ENCODE measurements around the gene ATOSA.

ATOSA gene, protein sequence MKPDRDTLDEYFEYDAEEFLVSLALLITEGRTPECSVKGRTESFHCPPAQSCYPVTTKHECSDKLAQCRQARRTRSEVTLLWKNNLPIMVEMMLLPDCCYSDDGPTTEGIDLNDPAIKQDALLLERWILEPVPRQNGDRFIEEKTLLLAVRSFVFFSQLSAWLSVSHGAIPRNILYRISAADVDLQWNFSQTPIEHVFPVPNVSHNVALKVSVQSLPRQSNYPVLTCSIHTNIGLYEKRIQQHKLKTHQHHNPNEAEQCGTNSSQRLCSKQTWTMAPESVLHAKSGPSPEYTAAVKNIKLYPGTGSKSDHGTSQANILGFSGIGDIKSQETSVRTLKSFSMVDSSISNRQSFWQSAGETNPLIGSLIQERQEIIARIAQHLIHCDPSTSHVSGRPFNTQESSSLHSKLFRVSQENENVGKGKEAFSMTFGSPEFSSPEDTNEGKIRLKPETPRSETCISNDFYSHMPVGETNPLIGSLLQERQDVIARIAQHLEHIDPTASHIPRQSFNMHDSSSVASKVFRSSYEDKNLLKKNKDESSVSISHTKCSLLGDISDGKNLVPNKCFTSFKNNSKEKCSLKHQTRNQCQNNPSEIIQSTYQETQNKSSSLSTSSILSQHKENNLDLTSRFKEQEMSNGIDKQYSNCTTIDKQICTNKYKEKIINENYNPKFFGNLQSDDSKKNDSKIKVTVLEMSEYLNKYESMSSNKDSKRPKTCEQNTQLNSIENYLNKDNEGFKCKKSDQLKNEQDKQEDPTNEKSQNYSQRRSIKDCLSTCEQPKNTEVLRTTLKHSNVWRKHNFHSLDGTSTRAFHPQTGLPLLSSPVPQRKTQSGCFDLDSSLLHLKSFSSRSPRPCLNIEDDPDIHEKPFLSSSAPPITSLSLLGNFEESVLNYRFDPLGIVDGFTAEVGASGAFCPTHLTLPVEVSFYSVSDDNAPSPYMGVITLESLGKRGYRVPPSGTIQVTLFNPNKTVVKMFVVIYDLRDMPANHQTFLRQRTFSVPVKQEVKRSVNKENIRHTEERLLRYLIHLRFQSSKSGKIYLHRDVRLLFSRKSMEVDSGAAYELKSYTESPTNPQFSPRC

DNA sequence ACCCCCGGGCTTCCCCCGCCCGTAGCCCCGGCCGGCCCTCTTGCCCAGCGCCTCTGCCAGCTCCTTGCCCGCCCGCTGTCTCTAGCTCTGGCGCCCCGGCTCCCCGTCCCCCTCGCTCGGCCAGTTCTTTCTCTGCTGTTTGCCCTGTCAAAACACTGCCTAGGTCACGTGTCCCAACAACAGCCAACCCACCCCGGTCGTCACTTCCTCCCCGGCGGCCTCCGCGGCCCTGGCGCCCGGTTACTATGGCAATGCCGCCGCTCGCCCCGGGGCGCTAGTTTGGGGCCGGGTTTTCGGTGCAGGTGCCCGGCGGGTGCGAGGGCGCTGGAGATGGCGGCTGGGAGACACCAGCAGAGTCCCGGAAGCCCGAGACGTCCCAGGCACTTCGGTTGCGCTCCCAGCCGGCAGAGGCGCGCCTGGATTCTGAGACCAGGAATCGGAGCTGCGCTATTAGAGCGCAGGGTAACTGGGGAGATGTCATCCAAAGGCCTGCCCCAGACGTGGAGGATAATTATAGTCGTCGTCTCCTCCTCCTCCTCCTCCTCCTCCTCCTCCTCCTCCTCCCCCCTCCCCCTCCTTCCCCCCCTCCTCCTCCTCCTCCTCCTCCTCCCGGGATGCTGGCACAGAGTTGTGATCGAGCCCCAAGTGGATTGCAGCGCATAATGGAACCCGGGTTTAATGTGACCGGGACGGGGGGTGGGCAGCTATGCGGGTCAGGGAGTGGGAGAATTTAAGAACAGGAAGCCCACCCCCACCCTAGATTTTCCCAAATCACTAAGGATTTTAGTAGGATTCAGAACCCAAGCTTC, at the start of gene ATOSA:
ATOSA (minus strand) TSS at position 157 of the 809 bp plus-strand sequence. CDS start 1,367 bp downstream, outside the sequence.
- DNase-seq (ENCODE audit: low read depth) = peak; percentile 89

DNA sequence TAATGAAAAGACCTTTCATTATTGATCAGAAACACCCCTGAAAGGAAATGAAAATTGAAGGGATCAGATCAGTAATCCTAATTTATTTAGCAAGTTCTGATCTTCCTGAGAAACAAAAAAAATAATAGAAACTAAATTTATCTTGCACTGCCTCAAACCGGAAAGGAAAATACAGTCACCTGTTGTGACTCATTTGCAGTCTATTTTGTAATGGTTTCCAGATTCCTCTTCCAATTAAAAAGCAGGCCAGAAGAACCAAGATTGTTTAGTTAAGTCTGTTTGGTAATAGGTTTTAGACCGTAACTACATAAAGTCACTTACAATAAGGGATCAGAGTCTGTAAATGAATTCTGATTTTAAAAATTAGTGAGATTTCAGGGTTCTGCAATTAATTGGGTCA, 49.7 kb upstream of the ATOSA start:
- DNase-seq (ENCODE audit: low read depth) = no peak

GRCh38 chr15:52727815-52728214, 48.6 kb upstream of the ATOSA start:
- DNase-seq (ENCODE audit: low read depth) = no peak

GRCh38 chr15:52726195-52726594, 47.0 kb upstream of the ATOSA start:
- DNase-seq (ENCODE audit: low read depth) = no peak

DNA sequence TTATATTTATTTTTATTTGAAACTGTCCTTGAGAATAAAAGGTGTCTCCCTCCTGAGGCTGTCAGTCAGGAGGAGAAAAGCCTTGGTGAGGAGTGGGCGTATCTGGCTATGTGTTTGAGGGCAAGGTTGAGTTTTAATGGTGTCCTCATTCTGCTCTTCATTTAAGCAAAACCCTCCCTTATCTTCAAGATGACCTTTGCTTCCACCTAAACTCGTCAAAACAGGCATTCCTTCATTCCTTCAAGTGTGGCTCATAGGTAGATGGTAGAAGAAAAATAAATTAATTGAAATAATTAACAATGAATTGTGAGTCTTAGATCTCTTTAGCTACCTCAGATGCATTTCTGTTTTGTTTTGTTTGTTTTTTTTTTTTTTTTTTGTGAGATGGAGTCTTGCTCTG, 39.4 kb upstream of the ATOSA start:
- DNase-seq (ENCODE audit: low read depth) = no peak

GRCh38 chr15:52717924-52718323, 38.7 kb upstream of the ATOSA start:
- no peak for DNase-seq (ENCODE audit: low read depth)

GRCh38 chr15:52717481-52717880, 38.3 kb upstream of the ATOSA start:
- no peak for DNase-seq (ENCODE audit: low read depth)

DNA sequence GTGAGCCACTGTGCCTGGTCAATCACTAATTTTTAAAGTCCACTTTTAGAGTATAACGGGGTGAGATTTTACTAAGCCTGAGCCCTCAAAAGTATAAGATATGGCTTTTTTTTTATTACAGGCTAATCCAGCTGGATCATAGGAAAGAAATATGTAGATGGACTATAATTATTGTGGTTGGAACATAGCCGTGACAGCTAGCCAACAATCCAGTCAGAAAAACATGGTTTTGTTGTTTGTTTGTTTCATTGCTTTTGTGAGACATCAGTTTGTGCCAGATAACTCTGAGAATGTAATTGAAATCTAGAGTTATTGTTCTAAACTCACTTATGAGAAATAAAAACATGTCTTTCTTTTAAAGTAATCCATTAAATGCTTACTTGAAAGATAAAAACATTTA, 37.3 kb upstream of the ATOSA start:
- no peak for DNase-seq (ENCODE audit: low read depth)

- no peak for DNase-seq (ENCODE audit: low read depth)
Observed at GRCh38 chr15:52715411-52715810, 36.2 kb upstream of the ATOSA start.

DNA sequence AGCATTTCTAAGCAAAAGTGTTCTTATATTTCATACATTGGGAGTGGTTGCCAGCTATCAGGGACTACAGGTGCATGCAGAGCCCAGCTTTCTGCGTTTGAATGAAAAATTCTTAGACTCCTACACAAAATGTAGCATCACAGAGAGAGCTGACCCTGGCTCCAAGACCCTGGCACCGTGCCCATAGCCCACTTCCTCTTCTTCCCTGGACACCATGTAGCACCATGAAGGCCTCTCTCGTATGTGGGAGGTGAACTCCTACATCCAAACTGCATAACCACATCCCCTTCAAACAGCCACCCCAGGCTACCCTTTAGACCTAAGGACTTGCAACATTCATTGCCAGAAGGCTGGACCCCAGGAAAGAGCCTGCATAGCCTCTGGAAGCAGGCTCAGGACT, 35.8 kb upstream of the ATOSA start:
- no peak for DNase-seq (ENCODE audit: low read depth)

- no peak for DNase-seq (ENCODE audit: low read depth)
Observed at GRCh38 chr15:52710708-52711389, 31.7 kb upstream of the ATOSA start.

GRCh38 chr15:52710050-52710707, 31.0 kb upstream of the ATOSA start:
- no peak for DNase-seq (ENCODE audit: low read depth)

DNA sequence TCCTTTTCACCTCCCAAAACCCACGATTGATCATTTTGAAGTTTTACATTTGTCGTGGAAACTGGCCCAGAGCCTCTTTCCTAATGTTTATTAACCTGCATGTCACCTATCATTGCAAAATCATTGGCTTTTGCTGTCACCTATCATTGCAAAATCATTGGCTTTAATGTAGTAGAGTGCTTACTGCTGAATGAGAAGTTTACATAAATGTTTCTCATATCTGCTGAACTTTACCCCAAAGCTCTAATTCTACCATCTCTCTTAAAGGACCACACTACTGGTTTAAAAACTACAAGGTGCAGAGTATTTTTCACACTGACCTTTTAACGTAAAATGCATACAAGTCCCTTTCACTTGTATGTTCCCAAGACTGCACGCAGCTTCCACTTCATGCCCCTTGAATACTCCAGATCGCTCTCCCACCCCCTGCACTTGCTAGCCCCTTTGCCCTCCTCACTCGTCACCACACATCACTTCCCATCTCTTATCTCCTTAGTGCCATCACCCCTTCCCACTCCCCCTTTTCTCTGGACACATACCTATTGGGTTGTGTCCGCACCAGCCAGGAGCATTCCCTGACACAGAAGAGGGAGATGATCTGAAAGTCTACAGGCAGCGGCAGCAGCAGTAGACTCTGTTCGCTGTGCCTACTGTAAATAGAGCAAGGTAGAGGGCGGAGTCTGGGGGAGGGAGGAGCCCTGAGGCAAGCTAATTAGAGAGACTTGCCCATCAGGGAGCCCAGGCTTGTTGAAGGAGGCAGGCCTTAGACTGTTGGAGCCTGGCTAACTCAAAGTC, 30.2 kb upstream of the ATOSA start:
- DNase-seq (ENCODE audit: low read depth) = no peak

GRCh38 chr15:52706091-52706490, 26.9 kb upstream of the ATOSA start:
- no peak for DNase-seq (ENCODE audit: low read depth)

GRCh38 chr15:52702390-52702789, 23.2 kb upstream of the ATOSA start:
- no peak for DNase-seq (ENCODE audit: low read depth)

- no peak for DNase-seq (ENCODE audit: low read depth)
Observed at GRCh38 chr15:52699457-52699856, 20.3 kb upstream of the ATOSA start.

GRCh38 chr15:52698514-52698913, 19.3 kb upstream of the ATOSA start:
- DNase-seq (ENCODE audit: low read depth) = no peak

GRCh38 chr15:52697051-52697450, 17.9 kb upstream of the ATOSA start:
- DNase-seq (ENCODE audit: low read depth) = no peak

DNA sequence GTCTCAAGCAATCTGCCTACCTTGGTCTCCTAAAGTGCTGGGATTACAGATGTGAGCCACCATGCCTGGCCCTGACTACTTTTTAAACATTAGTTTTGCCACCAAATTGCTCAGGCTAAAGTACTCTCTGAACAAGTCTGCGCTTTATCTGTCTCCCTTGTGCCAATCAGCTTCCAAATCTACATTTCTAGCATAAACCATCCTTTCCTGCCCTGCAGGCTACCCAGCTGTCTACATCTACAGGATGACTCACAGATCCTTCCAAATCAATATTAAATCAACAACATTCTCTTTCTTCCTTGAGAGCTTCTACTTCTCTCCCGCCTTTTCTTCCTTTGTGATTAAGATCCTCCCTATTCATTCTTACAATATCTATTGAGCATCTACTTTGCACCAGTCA, 16.0 kb upstream of the ATOSA start:
- DNase-seq (ENCODE audit: low read depth) = no peak

DNA sequence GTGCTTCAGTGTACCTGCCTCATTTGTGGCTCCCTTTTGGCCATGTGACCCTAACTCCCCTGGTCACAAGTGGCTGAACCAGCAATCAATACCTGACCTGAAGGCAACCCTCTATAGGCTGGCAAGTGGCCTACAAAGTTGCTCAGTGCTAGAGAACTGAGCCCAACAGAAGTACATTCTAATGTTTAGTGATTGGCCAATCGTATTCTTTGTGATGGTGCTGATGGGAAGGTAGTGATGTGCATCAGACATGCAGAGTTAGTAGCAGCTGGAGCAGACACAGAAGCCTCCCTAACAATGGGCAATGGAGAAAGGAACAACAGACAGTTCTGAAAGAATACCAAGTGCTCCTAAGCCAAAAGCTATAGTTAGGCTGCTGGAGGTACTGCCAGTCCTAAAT, 10.4 kb upstream of the ATOSA start:
- DNase-seq (ENCODE audit: low read depth) = no peak

All from T-helper 22 cell (primary cell).